ENCODE results near the gene RPLP2.

Gene RPLP2

GRCh38 chr11:810040-810567 is 337 bp downstream of the RPLP2 start:
- no peak for DNase-seq

GRCh38 chr11:811446-812245 is 1.9 kb downstream of the RPLP2 start:
- DNase-seq = no peak

- DNase-seq = no peak
These were observed 2.6 kb downstream of the RPLP2 start for GRCh38 chr11:812390-812789.

- DNase-seq = no peak
These were observed 3.3 kb downstream of the RPLP2 start for GRCh38 chr11:813072-813455.

- DNase-seq = no peak
These were observed 3.8 kb downstream of the RPLP2 start for GRCh38 chr11:813456-814096.

GRCh38 chr11:815675-816432 is 6.1 kb downstream of the RPLP2 start:
- no peak for DNase-seq

GRCh38 chr11:816433-816779 is 6.6 kb downstream of the RPLP2 start:
- no peak for DNase-seq

- no peak for DNase-seq
These were observed 8.8 kb downstream of the RPLP2 start, which contains the start of gene PNPLA2 for GRCh38 chr11:818396-819128. Gene PNPLA2 (plus strand): TSS chr11:818914. CDS start chr11:819719, 805 bp downstream.

GRCh38 chr11:819129-819931 is 9.6 kb downstream of the RPLP2 start:
- no peak for DNase-seq

- no peak for DNase-seq
These were observed 10.3 kb downstream of the RPLP2 start for GRCh38 chr11:819943-820649.

- no peak for DNase-seq
These were observed 11.1 kb downstream of the RPLP2 start for GRCh38 chr11:820655-821511.

- no peak for DNase-seq
These were observed 12.0 kb downstream of the RPLP2 start for GRCh38 chr11:821512-822371.

- DNase-seq = no peak
These were observed 13.9 kb downstream of the RPLP2 start for GRCh38 chr11:823441-824291.

- no peak for DNase-seq
These were observed 14.6 kb downstream of the RPLP2 start for GRCh38 chr11:824292-824880.

GRCh38 chr11:824942-825341 is 15.2 kb downstream of the RPLP2 start:
- no peak for DNase-seq

GRCh38 chr11:825366-826226 is 15.8 kb downstream of the RPLP2 start:
- no peak for DNase-seq

GRCh38 chr11:826227-826621 is 16.5 kb downstream of the RPLP2 start:
- DNase-seq = no peak

All from NCI-H1417 treated with DMSO at 0.1 percent for 48 hours (cell line).